ENCODE data around the gene SETD7. TPM values are rescaled to one million over a fixed set of nuclear protein-coding genes. Genes with fewer than 3 reads are reported as not detected.
A peak's percentile ranks its signal among the peaks of the same experiment; 100 is the strongest.

Gene SETD7
- total RNA-seq, 1 donor from 2014 or later: 39.4 TPM

DNA sequence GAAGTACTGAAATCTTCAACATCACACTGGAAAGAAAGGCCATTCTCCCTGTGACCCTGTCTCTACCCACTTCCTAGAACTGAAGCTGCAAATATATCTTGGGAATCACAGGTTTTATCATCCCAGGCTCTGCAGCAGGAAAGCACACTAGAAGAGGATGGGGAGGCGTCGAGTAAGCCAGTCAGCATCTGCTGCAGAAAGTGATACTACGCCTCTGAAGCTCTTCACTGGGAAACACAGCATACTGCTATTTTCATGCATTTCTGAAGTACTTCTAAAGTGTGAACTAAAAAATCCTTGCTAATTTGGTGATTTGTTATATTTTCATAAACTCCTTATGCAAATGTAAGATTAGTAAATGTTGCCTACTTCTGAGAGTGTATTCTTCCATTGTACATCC, 73.0 kb downstream of the SETD7 start:
- Histone ChIP-seq H3K27me3 (ENCODE audit: low read depth) (no peaks in the 10 kb centered on the region), H3K36me3 (no peaks in the 10 kb centered on the region), H3K4me3 (no peak overlapping the region), H3K27ac (no peak overlapping the region), H3K4me1 (no peaks in the 10 kb centered on the region), H3K9me3 (no peaks in the 10 kb centered on the region)
- ATAC-seq (no peak), DNase-seq (no peak)
- intact Hi-C loops (cut with DNase I): no loop called here
- TF ChIP-seq, protein P1, sequence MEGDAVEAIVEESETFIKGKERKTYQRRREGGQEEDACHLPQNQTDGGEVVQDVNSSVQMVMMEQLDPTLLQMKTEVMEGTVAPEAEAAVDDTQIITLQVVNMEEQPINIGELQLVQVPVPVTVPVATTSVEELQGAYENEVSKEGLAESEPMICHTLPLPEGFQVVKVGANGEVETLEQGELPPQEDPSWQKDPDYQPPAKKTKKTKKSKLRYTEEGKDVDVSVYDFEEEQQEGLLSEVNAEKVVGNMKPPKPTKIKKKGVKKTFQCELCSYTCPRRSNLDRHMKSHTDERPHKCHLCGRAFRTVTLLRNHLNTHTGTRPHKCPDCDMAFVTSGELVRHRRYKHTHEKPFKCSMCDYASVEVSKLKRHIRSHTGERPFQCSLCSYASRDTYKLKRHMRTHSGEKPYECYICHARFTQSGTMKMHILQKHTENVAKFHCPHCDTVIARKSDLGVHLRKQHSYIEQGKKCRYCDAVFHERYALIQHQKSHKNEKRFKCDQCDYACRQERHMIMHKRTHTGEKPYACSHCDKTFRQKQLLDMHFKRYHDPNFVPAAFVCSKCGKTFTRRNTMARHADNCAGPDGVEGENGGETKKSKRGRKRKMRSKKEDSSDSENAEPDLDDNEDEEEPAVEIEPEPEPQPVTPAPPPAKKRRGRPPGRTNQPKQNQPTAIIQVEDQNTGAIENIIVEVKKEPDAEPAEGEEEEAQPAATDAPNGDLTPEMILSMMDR (IDR thresholded peaks at IDR 0.05): no peak

DNA sequence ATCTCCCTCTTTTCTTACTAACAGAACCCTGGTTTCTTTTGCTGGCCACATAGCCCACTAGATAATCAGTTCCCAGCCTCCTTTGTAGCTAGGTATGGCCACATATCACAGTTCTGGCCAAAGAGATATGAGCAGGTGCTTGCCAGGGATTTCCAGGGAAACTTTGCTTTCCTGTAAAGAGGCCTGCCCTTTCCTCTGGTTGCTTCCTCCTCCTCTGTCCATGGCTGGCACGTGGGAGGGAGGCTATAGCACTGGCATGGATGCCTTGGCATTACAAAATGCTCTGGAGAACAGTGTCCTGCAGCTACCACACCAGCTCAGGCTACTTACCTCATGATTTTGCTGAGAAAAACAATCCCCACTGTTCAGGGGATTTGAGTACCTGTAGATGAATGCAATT, 74.6 kb downstream of the SETD7 start:
- intact Hi-C loops (cut with DNase I): no loop called here
- Histone ChIP-seq H3K4me1 (no peaks in the 10 kb centered on the region), H3K4me3 (no peak overlapping the region), H3K27ac (no peak overlapping the region), H3K9me3 (no peaks in the 10 kb centered on the region), H3K27me3 (ENCODE audit: low read depth) (no peaks in the 10 kb centered on the region), H3K36me3 (no peaks in the 10 kb centered on the region)
- DNase-seq (no peak), ATAC-seq (no peak)
- TF ChIP-seq, protein P1 (IDR thresholded peaks at IDR 0.05): no peak

DNA sequence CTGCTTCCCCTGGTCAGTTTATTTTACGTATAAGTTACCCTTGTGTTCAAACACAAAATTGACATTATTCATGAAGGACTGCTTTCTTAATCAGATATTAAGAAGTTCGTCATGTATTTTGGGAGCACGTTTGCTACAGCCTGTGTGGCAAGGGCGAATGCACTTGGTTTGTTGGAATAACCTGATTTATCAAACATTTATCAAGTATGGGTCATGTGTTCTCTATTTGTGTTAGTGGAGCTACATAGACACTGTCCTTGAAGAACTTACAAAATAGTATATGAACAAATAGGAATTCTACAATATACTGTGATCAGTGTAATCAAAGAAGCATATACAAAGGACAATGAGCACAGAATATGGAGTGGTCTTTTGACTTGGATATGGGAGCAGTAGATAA, 79.7 kb downstream of the SETD7 start:
- intact Hi-C loops (cut with DNase I): no loop called here
- no peak overlapping the region for H3K27ac ChIP-seq

DNA sequence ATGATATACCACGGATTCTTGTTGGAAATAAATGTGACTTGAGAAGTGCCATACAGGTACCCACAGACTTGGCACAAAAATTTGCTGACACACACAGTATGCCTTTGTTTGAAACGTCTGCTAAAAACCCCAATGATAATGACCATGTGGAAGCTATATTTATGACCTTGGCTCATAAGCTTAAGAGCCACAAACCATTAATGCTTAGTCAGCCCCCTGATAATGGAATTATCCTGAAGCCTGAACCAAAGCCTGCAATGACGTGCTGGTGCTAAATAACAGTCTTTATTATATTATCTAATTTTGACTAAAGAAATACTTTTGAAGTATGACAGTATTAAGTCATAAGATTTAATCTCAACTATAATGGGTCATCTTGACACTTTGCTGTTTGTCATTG, 83.2 kb downstream of the SETD7 start:
- Histone ChIP-seq H3K4me3 (no peak overlapping the region), H3K4me1 (peaks cover 8% of the 10 kb centered on the region), H3K27me3 (ENCODE audit: low read depth) (no peaks in the 10 kb centered on the region), H3K9me3 (no peaks in the 10 kb centered on the region), H3K36me3 (peaks cover 22% of the 10 kb centered on the region), H3K27ac (no peak overlapping the region)
- TF ChIP-seq, protein P1 (IDR thresholded peaks at IDR 0.05): no peak
- intact Hi-C loops (cut with DNase I): no loop called here
- DNase-seq: no peak
- ATAC-seq: no peak

More for the DNA sequence above, 79.7 kb downstream of the SETD7 start:
- H3K27me3 ChIP-seq (ENCODE audit: low read depth): no peaks in the 10 kb centered on the region
- no peaks in the 10 kb centered on the region for H3K9me3 ChIP-seq
- H3K36me3 ChIP-seq: peaks cover 22% of the 10 kb centered on the region
- DNase-seq: no peak
- no peak for ATAC-seq
- TF ChIP-seq, protein P1 (IDR thresholded peaks at IDR 0.05): no peak
- no peak overlapping the region for H3K4me3 ChIP-seq
- H3K4me1 ChIP-seq: no peaks in the 10 kb centered on the region

DNA sequence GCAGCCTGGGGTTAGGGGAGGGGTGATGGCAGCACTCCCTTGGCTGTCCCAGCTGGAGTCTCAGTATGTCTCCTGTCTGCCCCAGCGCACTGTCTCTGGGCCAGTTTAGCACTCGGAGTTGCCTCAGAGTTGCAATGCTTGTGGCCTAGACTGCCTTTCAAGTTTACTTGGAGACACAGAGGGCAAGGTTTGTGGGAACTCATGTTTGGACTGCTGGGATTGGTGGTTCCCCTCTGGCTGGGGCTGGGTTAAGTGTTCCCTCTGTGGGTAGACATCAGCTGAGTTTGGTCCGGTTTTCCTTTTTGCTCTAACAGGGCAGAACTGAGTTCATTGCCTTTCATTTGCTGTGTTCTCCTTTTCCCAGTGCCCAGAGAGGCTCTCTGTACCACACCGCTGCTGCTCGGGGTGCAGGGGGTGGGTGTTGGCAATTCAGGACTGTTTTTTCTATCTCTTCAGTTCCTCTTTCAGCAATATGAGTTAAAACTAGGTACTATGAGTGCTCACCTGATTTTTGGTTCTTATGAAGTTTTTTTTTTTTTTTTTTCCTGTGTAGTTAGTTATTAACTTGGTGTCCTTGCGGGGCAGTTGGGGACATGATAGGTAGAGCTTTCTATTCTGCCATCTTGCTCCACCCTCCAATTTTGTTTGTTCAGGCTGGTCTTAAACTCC, 84.9 kb downstream of the SETD7 start:
- no peak overlapping the region for H3K4me3 ChIP-seq
- intact Hi-C loops (cut with DNase I): no loop called here
- H3K27ac ChIP-seq: no peak overlapping the region
- H3K36me3 ChIP-seq: peaks cover 22% of the 10 kb centered on the region
- no peaks in the 10 kb centered on the region for H3K9me3 ChIP-seq
- ATAC-seq: peak; percentile 76 to 82
- H3K4me1 ChIP-seq: peaks cover 8% of the 10 kb centered on the region
- TF ChIP-seq, protein P1 (IDR thresholded peaks at IDR 0.05): no peak
- no peaks in the 10 kb centered on the region for H3K27me3 ChIP-seq (ENCODE audit: low read depth)
- peak; percentile 48 for DNase-seq

Data from lower lobe of right lung (tissue), 2 donors.